HCEC 1CT (cell line): ENCODE data around the gene EFHC1.
"Not testable (repeated sequence)": the region's sequence is repeated elsewhere in the genome, so short reads cannot be mapped to it uniquely, and the experiment has no call there.

Source experiments
- DNase-seq: peaks from one replicate; pipeline ENCODE4 v3.0.0-alpha.2; 2017

EFHC1 gene

DNA sequence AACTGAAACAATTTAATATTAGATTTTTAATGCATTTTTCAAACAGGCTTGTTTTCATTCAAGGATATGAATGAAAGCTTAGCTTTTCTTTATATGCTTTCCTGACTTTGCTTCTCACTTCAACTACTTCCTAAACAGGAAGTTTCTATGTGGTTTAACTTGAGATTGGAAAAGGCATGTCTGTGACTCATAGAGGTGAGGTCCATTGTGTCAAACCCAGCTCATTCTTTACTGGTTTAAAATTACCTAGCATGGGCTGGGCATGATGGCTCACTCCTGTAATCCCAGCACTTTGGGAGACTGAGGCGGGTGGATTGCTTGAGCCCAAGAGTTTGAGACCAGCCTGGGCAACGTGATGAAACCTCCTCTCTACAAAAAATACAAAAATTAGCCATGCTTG lies 34.4 kb downstream of the EFHC1 start:
- peak; percentile 20 for DNase-seq

DNA sequence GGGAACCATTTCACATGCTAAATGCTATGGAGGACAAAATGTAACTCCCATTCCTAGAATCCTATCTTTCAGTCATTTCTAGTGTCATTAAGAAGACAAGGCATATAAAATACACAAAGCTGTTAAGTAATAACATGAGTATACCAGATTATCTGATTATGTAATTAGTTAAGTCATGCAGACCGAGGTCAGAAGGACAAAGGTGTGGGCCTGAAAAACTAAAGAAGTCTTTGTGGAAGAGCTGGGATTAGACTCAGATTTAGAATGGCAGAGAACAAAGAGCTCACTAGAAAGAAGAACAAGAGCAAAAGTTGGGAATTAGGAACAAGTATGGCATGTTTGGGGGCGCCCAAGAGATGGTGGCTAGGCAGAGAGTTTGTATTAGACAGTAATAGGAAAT lies 37.0 kb downstream of the EFHC1 start:
- no peak for DNase-seq

DNA sequence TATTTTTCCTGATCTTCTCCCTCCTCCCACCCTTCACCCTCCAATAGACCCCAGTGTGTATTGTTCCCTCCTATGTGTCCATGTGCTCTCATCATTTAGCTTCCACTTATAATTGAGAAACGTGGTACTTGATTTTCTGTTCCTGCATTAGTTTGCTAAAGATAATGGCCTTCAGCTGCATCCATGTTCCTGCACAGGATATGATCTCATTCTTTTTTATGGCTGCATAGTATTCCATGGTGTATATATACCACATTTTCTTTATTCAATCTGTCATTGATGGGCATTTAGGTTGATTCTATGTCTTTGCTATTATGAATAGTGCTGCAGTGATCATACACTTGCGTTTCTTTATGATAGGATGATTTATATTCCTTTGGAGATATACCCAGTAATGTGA lies 41.1 kb downstream of the EFHC1 start:
- DNase-seq = not testable (repeated sequence)

DNA sequence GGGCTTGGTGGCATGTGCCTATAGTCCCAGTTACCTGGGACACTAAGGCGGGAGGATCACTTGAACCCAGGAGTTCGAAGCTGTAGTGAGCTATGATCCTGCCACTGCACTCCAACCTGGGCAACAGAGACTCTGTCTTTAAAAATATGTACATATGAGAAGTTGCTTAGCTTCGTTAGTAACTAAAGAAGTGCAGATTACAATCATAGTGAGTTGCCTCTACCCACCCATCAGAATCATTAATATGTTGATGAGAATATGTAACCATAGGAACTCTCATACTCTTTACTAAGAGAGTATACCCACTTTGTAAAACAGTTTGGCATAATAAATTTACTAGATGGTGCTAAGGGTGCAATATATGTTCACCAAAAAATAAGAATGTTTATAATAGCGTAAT lies 54.0 kb downstream of the EFHC1 start:
- DNase-seq = no peak

DNA sequence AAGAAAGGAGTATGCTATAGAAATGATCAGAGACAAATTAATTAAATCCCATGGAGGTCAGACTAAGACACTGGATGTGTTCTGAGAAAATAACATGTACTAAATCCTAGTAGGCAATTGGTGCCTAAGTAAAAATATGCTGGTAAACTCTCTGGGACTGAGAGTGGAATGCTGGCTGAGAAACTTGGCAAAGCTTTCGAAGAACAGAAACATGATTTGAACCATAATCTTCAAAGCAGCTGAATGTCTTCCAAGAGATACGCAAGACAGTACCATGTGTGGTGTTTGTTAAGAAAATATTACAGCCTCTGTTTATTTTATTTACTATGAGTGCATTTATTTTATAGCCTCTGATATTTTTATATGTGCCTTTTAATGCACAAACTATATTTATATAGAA lies 55.2 kb downstream of the EFHC1 start:
- DNase-seq = no peak

DNA sequence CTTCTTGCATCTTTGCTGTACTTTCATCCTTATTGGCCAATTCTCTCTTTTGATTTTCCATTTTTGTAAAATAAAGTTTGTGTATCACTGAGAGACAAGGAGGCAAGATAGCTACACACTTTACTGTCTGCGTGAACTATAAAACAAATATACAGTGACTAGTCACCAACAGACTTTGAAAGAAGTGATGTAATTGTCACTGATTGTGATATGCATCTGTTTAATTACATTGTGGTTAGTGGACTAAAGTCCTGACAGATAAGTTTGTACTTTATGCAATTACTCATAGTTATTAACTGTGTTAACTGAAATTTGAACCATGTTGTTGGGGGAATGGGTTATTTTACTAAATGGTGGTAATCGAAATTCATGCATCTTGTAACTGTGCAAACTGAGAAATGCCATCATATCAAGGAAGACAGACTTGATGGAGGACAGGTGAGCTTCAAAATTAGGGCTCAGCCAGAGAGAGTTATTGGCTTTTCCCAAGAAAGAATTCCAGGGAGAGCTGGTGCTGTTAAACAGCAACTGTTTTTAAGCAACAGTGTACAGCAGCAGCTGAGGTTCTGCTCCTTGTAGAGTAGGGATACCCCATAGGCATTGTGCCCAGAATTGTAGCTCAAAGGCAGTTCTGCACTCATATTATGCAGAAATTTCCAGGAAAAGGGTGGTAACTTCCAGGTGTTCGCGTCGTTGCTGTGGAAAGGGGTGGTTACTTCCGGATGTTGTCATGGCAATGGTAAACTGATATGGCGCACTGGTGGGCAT lies 62.9 kb downstream of the EFHC1 start:
- peak; percentile 32 for DNase-seq

DNA sequence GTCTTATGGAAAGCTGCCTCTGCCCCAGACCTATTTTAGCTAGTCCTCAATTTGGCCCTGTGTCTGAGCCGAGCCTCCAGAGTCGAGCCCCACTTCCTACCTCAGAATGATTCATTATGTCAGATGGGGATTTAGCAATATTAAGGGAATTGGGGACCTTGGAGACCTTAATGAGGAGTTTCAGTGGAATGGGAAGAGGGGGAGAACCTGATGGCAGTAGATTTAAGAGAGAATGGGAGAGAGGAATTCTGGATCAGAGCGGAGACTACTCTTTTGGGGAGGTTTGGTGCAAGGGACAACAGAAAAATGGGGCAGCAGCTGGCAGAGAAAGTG lies 63.5 kb downstream of the EFHC1 start:
- DNase-seq = no peak

DNA sequence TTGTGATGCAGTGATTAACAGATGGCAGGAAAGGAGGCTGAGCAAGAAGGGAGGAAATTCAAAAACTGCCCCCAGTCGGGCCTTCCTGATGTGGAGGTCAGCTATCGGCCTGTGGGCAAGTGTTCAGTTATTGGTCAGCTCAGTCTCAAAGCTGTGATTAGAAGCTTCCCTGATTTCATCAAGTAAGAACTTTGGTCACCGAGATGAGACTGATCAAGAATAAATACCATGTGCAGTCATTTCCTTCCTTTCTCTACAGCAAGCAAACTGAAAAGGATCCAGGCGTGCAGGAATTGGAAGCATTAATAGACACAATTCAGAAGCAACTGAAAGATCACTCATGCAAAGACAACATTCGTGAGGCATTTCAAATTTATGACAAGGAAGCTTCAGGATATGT lies 69.7 kb downstream of the EFHC1 start:
- DNase-seq = no peak

DNA sequence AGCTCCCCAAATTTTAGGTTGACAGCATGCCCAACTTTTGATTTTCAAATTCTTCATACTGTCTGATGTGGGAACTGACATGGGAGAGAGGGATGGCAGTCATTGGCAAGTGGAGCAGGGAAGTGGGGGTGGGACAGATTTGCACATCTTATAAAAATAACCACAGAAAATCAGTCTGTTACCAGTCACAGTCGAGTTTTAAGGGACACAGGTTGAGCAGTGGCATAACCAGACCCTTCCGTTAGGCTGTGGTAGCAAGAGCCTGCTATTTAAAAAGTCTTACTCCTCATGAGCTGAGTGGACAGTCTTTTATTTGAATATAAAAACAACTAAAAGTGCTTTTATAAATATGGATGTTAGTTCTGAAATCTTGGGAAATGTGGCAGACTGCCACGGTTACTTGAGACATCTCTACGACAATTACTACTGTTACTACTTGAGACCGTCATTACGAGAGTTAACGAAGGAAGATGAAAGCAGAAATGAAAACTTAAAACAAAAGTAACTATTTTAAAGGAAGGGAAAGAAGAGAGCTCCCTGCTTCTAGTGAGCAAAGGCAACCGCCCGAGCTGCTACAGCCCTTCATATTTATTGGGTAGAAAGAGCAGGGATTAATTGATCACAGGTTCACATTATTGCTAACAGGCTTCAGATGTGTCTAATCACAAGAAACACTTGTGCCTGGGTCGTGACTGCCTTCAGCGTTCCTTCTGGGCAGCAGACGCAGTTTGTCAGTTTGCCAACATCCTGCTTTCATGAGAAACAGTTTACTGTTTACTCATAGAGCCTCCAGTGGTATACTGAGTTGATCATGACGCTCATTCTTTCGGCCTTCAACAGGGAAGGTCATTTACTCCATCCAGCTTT lies 71.3 kb downstream of the EFHC1 start:
- no peak for DNase-seq

DNA sequence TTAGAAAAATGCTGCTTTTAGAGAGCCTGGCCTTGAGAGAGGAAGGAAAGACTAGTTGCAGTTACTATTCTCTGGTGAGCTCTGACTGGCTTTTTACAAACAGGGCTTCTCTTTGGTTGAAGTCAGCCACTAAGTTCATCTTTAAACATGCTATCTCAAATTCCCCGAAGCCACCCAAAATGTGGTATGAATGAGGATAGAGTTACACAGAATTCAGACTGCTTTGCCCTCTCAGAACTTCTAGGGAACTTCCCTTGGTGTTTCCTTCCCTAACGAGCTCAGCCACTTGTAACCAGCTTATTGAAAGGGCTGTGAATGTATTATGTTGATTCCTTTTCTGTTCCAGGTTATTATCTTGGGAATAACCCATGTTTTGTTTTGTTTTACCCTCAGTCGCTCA lies 73.5 kb downstream of the EFHC1 start:
- no peak for DNase-seq

DNA sequence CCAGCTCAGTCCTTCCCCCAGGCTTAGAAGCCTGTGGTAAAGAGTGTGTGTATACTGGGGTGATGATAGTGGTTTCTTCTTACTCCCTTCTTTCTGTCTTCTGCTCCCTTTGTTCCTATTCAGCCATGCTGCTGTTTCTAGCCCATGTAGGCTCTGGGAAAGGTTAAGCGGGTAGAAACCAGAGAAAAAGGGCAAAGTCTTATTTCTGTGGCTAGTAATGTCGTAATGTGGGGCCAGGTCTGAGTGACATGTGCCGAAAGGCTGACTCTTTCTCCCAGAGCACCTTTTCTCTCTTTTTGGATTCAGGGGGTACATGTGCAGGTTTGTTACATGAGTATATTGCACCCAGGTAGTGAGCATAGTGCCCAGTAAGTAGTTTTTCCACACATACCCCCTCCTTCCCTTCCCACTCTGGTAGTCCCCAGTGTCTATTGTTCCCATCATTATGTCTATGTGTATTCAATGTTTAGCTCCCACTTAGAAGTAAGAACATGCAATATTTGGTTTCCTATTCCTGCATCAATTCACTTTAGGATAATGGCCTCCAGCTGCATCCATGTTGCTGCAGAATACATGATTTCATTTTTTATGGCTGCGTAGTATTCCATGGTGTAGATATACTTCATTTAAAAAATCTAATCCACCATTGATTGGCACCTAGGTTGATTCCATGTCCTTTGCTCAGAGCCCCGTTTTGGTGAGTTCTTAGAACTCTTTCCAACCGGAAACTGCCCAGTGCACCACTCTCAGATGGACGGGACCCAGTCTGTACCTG lies 74.3 kb downstream of the EFHC1 start:
- DNase-seq = no peak

DNA sequence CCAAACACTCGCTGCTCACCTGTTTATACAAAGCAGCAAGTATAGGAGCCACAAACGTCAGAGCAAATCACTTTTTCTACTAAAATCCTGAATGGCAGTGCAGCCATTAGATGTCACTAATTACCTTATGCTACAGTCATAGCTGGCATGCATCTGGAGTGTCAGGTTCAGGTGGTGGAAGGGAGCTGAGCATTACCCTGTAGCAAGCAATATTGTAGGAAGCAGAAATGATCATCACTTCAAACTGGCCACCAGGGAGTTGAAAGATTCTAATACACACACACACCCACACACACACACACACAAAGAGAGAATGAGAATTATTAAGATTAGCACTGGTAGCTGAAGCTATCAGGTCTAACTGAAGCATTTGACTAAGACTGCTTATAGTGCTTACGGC lies 75.8 kb downstream of the EFHC1 start:
- no peak for DNase-seq

DNA sequence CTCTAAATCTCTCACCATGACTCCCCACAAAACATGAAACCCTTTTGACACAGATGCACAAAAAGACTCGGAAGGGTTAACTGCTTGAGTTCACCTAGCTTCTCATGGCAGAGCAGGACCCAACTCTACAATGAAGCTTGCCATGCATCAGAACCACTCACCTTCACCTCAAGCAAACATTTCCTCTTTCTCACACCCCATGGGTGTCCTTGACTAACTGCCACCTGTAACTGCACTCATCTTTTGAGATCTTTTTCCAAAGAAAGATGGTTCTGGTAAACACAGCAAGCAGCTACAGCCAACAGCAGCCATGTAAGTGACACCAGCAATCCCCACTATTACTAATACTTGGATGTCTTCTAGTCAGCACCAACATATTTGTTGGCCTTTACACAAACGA lies 76.5 kb downstream of the EFHC1 start:
- DNase-seq = no peak

DNA sequence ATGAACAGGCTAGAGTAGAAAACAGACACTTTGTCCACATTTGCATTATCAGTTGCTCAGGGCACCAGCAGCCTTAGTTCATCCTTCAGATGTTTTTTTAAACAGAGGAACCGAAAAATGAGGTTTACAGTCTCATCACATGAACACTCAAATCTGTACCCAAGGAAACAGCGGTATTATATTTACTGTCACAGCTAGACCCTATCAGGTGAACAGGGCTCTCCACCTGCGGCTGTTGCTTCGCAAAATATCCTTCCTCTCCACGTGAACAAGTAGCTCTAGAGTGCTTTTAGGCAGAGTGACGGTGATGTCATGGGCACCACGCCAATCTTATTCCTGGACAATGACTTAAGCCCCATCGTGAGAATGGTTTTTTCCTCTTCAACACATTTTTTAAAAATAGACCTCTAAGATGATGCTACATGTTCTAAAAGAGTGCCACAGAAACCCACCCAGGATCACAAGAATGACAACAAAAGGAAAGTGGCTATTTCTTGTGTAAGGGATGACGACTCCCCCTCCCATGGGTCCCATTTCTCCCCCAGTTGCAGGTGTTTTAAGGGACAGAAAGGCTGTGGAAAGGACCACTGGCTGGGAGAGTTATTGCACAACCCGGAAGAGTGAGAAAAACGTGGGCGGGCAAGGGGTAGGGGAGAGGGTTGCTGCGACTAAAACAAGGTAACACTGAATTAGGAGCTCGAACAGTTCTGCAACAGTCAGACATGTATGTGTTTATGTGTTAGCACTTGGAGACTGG lies 77.7 kb downstream of the EFHC1 start:
- no peak for DNase-seq

DNA sequence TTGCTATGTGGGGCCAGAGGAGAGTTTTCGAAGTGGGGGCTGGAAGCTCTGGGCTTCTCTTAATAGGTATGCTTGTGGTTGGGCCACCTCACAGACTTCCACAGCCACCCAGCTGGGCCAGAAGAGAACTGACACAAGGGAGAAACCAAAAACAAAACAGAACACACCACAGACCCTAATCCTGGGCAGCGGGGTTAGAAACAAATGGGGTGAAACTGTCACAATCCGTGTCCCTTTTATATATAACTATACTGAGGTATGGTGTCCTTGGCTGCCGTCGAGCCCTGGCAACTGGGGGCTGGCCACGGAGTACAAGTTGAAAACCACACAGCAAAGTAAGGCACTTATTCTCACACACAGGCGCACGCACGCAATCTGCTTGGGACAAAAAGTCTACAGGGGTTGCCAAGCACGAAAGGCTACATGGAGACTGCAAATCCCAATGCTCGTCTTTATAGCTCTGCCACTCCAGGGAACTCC lies 78.4 kb downstream of the EFHC1 start:
- DNase-seq = no peak

DNA sequence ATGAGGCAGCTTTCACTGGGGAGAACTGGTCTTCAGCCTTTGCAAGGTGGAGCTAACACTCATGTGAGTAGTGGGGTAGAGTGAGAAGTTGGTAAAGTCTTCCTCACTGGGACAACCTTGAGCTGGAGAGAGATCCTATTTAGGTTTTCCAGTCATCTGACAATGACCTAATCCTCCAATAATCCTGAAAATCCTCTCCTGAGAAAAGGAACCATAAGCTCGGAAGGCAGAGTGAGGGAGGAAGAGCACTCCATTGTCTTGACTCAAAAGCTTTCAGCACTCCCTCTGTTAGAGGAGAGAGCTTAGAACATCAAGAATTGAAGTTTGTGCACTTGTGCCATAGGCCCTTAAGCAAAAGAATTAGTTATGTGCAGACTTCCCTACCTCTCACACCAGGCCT lies 78.9 kb downstream of the EFHC1 start:
- DNase-seq = peak; percentile 49

DNA sequence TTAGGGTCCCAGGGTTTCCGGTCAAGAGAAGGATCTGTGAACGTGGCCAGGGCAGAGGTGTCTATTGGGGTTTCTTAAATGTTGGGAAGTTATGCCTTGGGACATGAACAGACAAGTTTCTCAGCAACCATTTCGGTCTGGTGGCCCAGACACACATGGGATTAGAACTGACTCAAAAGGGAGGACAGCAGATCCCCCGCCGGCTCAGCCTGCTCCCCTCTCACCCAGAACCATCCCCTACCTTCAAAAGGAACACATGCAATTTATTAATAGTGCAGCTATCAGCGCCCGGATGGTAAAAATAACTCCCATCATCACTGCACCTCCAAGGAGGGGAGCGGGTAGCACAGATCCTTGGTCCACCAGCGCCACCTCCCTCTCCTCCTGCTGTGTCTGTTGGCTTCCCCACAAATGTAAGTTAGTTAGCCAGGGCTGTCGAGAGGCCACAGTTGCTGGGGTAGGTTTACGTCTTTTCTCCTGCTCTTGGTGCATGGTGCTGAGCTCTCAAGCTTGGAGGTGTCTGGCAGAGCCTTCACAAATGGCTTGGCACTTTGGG lies 79.6 kb downstream of the EFHC1 start:
- no peak for DNase-seq

DNA sequence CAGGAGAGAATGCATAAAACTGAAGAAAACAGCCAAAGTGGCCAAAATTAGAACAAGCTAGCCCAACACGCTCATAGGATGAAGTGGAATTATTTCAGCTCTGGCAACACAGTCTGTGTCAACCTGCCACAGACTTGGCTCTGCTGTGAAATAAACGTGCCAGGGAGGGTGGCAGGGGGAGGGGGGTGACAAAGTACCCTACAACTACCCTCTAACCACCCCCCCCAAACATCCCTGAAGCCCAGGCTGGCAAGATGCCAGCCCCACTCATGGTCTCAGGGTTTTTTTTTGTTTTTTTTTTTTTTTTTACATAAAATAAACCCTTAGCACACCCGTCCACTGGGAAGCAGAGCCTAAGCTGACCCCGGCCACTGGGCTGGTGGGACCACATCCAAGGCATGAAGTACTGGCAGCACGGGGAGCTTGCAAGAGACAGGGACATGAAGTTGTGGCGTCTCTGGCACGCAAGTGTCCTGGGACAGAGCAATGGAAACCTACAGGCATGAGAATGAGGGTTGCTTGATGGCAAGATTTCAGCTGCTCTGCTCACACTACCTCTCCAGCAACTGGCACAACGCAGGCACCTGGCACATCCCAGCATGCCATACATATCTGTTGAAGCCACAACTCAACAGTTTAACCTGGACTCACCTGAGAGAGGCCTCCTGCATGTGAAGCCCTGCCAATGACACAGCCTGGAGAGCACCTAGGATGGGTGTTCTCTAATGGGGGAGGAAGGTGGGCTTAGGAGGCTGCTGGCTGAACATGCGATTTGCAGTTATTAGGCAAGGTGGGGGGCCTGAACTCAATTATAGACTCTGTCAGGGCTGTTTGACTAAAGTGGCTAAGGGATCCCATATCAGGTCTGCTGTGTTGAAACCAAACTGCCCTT lies 80.3 kb downstream of the EFHC1 start:
- no peak for DNase-seq

DNA sequence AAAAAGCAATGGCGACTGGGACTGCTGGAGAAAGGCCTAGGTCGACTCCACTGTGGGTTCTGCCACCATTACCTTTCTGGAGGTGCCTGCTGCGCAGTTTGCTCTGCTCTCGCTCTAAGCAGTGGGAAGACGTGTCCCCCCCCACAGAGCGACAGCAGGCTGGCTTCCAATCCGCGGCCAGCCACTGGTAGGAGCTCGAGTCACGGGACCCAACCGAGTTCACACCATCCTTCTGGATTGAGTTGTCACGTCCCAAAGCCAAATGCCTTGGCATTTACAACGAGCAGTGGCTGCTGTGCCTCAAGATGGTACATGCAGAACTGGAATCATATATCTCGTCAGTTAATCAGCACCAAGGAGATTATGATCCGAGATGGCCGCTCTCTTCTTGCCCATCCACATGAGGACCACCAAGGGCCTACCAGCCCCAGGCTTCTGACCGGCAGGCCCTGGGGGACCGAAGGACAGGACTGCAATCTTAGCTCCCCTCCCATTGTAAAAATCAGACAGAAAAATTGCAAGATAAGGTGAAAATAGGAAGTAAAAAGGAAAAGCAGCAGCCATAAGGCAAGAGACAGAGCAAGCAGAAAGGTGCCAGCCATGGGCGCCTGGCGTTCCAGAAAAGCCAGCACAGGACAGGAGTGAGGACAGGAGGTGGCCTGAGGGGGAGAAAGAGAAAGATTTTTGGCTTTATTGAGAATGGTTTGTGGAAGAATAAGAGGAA lies 82.3 kb downstream of the EFHC1 start:
- no peak for DNase-seq

DNA sequence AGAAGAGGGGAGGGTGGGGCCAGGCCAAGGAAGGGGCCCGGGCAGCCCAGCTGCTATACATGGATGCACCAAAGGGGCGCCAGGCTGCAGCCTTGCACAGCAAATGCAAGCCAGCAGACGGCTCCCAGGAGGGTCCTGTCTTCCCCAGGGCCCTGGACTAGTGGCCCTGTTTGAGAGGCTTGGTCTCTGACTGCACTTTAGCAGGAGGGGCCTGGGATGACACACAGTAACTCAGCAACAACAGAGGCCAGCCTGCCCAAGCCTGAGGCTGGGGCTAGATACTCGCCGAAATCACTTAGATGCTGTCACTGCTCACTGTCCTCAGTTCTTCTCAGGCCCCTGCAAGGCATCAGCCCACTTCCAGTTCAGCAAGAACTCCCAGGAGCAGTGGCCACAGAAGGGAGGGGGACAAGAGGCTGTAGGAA lies 83.2 kb downstream of the EFHC1 start:
- peak; percentile 13 for DNase-seq
